GM12864 (cell line): ENCODE measurements around the gene MTG2.

Experiments
- DNase-seq: peaks from one replicate; pipeline ENCODE4 v3.0.0-alpha.2; 2011; ENCODE audit warnings: low read depth
- H3K4me3 ChIP-seq: 2 replicates; pipeline ENCODE4 v1.5.1; 2011; ENCODE audit warnings: mild to moderate bottlenecking, low read depth, low read length, control low read depth
- CTCF ChIP-seq: IDR thresholded peaks from 2 replicates; pipeline ENCODE4 v1.5.1; 2011; ENCODE audit warnings: low read depth, mild to moderate bottlenecking, moderate library complexity, low read length, control low read depth, inconsistent platforms; ENCODE audit errors: missing control alignments

Gene MTG2

GRCh38 chr20:62162765-62163484, 19.9 kb upstream of the MTG2 start:
- no peak for DNase-seq
- no peak for TF ChIP-seq CTCF
- no peak overlapping the region for H3K4me3 ChIP-seq

DNA sequence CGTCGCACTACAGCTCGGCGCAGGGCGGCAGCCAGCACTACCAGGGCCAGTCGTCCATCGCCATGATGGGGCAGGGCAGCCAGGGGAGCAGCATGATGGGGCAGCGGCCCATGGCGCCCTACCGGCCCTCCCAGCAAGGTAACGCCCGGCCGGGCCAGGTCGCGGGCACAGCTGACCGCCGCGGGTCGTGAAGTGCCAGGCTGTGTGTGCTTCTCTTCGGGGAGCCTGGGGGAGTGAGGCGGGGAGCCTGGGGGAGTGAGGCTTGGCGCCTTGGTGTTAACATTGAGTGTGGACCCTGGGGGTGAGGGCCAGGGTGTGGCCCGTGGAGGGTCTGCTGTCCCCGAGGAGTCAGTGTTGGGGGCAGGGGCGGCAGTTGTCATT, 19.4 kb upstream of the MTG2 start:
- no peak for DNase-seq
- no peak overlapping the region for H3K4me3 ChIP-seq
- no peak for TF ChIP-seq CTCF

- H3K4me3 ChIP-seq, result no peak overlapping the region
- TF ChIP-seq CTCF, result no peak
- no peak for DNase-seq
These were observed 18.7 kb upstream of the MTG2 start for GRCh38 chr20:62163986-62164762.

DNA sequence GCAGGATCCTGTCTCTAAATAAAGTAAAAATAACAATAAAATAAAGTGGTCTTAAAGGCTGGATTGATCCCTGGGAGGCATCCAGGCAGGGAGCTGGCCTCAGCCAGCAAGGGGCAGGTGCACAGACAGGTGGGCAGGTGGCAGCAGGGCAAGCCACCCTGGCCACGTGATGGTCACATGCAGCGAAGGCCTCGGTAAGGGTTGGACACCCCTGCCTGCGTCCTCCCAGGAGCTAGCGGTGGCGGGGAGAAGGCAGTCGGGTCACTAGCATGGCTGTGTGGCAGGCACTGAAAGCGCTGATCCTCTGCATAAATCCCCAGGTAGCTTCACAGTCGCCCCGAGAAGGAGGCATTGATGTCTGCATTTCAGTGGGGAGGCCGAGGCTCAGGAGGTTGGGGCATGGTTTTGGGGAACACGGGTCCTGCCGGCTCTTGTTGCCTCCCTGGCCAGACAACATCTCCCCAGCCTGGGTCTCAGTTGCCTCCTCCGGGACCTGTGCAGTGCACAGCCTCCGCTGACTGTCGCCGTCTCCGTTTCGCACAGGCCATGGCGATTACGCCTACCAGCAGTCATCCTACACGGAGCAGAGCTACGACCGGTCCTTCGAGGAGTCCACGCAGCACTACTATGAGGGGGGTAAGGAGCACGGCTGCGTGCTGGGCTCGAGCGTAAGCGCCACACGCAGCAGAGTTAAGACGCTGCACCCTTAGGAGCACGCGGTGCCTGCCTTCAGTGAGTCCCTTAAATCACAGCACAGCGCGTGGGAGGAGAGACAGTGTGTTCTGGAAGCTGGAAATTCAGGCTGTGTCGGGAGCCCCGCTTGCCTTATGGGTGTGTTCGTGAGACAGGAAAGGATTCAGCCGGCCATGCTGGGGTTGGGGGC, 17.7 kb upstream of the MTG2 start:
- TF ChIP-seq CTCF, result no peak
- DNase-seq, result no peak
- H3K4me3 ChIP-seq, result no peak overlapping the region

DNA sequence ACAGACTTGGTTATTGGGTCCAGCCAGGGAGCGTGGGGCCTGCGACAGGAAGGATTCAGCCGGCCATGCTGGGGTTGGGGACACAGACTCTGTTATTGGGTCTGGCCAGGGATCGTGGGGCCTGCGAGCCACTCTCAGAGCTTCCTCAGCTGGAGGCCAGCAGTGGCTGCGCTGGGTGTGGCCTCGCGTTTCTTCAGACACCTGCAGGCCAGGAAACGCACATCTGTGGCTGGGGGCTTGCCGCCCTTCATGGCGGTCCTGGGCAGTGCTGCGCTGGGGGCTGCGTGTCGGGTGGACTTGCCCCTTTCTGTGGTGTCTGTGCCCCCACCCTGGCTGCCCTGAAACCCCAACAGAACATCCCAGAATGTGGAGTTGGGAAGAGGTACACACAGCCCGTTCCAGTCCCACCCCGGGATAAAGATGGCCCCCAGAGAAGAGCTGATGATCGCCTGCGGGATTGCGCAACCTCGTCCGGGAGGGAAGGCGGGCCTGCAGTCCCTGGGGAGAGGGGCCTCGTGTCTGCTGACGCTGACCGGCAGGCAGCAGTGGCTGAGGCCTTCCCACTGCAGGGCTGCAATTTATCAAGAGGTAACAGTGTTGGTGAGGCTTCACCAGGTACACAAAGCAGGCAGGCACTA, 16.9 kb upstream of the MTG2 start:
- H3K4me3 ChIP-seq, result no peak overlapping the region
- no peak for TF ChIP-seq CTCF
- no peak for DNase-seq

DNA sequence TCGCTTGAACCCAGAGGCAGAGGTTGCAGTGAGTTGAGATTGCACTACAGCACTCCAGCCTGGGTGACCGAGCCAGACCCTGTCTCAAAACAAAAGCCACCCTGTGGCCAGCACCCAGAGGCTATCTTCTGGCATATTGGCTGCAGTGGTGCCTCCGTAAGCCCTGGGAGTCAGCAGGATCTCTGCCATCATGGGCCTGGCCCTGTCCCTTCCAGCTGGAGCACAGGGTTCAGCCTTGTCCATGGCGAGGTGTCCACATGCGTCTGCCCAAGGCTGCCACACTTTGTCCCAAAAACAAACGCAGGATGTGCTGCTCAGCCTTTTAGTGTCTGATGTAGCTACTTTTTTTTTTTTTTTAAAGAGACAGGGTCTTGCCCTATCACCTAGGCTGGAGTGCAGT, 15.4 kb upstream of the MTG2 start:
- DNase-seq, result no peak
- TF ChIP-seq CTCF, result no peak
- H3K4me3 ChIP-seq, result no peak overlapping the region
